Stimulated activated CD8-positive, alpha-beta memory T cell treated with anti-CD3 and anti-CD28 coated beads, Interleukin-15, amount 100 ng/mL, for 1 hour (primary cell): ENCODE results near the gene UQCR11.

Experiments
- DNase-seq: peaks from one replicate; pipeline ENCODE4 v3.0.0-alpha.2; 2020; ENCODE audit warnings: low read depth

Gene UQCR11

DNA sequence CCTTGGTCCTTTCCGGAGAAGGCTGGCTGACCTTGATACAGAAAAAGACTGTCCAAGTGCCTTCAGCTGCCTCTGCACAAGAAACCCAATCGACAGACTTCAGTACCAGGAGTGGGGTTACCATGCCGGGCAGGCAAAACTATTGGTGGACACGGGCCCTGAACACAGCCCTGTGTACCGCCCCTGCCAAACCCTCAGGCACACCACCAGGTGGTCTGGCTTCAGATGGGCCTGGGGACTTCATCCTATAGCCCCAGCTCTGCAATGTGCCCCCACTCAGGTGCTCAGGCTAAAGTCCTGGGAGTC, 29.6 kb upstream of the UQCR11 start:
- DNase-seq, result no peak

DNA sequence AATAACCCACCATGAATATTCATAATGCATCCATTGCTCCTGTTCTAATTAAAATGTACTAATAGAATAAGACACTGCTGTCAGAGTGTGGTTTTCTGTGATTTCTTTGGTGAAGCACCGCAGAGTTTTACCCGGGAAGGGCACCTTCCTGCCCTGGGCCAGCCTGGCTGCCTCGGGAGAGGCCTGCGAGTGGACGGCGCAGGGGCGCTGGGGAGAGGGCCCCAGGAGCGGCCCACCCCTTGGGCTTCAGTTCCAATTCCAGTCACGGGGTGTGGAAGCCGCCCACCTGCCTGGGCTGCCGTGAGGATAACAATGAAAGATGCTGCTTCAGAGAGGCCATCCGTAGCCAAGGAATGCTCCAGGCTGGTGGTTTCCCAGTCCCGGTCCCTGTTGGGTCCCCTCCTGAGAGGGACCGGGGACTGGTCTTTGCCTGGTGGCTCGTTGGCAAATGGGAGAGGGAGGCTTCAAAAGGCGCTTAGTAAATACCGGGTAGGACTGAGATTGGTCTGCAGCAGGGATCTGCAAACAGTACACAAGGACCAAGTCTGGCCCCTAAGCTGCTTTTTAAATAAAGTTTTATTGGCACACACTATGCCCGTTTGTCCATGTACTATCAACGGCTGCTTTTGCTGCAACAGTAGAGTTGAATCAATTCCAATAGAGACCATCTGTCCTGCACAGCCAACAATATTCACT, 29.1 kb upstream of the UQCR11 start:
- no peak for DNase-seq

DNA sequence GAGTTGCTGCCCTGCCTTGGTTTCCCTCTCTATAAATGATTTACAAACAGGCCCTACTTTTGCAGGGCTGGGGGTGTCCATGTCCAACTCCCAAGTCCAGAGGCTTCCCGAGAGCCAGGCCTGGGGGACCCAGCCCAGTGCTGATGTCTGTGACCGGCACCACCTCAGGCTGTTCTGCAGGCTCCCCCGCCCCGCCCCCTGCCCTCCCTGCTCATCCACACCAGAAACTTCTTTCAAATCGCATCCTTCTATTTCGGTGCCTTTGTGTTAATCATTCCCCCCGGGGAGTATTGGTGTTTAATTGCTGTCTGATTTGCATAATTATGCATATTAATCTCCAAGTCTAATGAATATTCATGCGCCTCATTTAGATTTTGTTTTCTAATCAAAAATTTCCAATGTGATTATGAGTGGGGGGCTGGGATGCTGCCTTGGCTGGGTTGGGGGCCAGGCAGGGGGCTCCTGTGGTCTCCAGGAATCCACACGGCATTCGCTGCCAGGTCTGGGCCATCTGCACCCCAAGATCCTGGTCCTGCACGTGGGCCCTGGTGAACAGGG, 28.1 kb upstream of the UQCR11 start:
- DNase-seq, result no peak

GRCh38 chr19:1632462-1633268, 27.4 kb upstream of the UQCR11 start:
- DNase-seq, result no peak

DNA sequence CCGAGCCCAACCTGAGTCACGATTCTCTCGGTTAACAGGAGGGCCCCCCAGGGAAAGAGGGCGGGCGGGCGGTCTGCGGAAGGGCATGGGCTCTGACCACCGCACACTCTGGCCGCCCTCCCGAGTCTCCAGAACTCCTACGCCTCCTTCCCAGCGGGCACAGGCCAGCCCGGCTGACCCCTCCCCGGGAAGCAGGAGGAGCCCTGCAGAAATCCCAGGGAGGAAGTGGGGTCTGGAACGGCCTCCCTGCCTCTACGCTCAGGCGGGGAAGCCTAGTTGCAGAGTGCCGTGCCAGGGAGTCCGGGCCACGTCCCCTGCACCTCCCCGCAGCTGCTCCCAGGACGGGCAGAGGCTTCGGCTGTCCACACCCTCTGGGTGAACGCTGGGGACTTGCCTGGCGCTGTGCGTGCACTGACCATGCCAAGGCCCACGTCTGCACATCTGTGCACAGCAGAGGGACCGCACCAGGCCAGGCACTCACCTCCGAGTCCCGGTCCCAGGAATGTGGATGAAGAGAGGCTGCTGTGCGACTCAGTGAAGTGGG, 26.4 kb upstream of the UQCR11 start:
- no peak for DNase-seq

GRCh38 chr19:1630811-1631210, 25.5 kb upstream of the UQCR11 start:
- no peak for DNase-seq

- no peak for DNase-seq
Measured at GRCh38 chr19:1630012-1630411, 24.8 kb upstream of the UQCR11 start.

GRCh38 chr19:1629256-1629808, 24.1 kb upstream of the UQCR11 start:
- no peak for DNase-seq

- DNase-seq, result no peak
Measured at GRCh38 chr19:1627194-1627593, 21.9 kb upstream of the UQCR11 start.

GRCh38 chr19:1626417-1627010, 21.3 kb upstream of the UQCR11 start:
- no peak for DNase-seq

- DNase-seq, result no peak
Measured at GRCh38 chr19:1624458-1624857, 19.2 kb upstream of the UQCR11 start.

GRCh38 chr19:1622541-1622940, 17.3 kb upstream of the UQCR11 start:
- no peak for DNase-seq

DNA sequence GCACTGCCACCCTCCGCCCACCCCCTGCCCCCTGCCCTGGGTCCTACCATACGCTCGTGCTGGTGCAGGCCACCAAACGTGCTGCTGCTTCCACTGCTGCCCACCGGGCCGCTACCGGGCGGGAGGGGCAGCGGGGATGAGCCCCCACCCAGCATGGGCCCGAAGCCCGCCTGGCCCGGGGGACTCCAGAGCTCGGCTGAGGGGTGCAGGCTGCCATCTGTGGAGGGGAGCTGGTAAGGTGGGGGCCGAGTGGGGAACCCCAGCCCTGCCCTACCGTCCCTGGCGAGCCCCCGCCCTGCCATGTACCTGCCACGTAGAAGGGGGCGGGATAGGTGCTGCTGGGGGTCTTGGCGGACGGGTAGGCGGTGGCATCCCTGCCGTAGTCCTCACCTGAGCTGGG, 16.7 kb upstream of the UQCR11 start:
- DNase-seq, result no peak

GRCh38 chr19:1621574-1621973, 16.3 kb upstream of the UQCR11 start:
- no peak for DNase-seq

DNA sequence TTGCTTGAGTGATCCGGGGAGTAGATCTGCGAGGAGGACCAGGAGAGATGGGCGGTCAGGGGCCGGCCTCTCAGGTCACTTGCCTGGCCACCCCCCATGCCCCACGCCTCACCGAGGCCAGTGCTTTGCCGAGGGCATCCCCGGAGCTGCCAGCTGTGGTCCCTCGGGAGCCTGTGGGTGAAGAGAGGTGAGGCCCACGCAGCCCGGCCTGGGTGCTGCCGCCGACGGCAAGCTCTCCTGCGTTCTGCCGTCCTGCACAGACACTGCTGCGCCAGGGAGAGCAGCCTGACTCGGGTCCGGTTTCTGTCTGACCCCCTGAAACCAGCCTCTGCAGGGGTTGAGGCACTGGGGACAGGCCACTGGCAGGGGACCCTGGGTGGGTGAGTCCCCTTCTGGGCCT, 15.8 kb upstream of the UQCR11 start:
- DNase-seq, result no peak

DNA sequence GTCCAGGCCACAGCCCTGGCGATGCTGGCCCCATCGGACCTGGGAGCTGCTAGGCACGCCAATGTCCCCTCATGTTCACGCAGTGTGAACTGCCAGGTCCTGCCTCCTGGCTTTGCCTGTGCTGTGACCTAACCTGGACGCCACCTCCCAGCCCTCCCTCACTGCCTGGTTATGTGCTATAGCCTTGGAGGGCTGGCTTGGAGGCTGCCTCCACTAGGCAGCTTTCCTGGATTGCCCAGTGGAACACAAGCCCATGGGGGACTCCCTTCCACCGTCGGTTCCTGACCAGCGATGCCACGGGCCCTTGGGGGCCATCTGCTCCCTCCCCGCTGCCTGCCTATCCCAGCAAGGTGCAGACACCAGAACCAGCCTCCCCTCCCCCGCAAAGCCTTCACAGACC, 15.2 kb upstream of the UQCR11 start:
- no peak for DNase-seq

- no peak for DNase-seq
Measured at GRCh38 chr19:1619703-1620102, 14.4 kb upstream of the UQCR11 start.

GRCh38 chr19:1619094-1619439, 13.8 kb upstream of the UQCR11 start:
- DNase-seq, result no peak

GRCh38 chr19:1618157-1619093, 13.2 kb upstream of the UQCR11 start:
- no peak for DNase-seq

GRCh38 chr19:1616875-1617274, 11.6 kb upstream of the UQCR11 start:
- DNase-seq, result no peak

- no peak for DNase-seq
Measured at GRCh38 chr19:1616396-1616795, 11.1 kb upstream of the UQCR11 start.
